K562 (cell line): ENCODE measurements around the gene KCNMB1. TPM values are rescaled to one million over a fixed set of nuclear protein-coding genes. Genes with fewer than 3 reads are reported as not detected.

ENCODE experiments used
- ATAC-seq: fragments of 200-7000 bp; cut with Tn5 transposase; 3 replicates; pipeline ENCODE4 v1.9.1; 2020; ENCODE audit warnings: moderate library complexity
- BruUV-seq: library from RNA; stranded (reverse); fragments of 400-500 nt; replicated peaks from 2 replicates; lab custom pipeline; 2021; lab: Mats Ljungman, UMichigan
- CTCF ChIA-PET: fragments of 300-600 bp; formaldehyde crosslinking; extraction: SDS; loops from one replicate; lab custom pipeline; 2021; ENCODE audit warnings: low intra/inter-chr PET ratio; lab: Yijun Ruan, JAX
- POLR2A ChIA-PET: fragments of 300-600, 350-650 bp; sonication (Branson Sonifier 250); formaldehyde crosslinking; extraction: SDS; loops from one replicate; lab custom pipeline; 2021; ENCODE audit warnings: antibody characterized with exemption, inconsistent platforms; lab: Yijun Ruan, JAX
- DNase-seq, 4 experiments: peaks; one replicate each; pipeline versions ENCODE4 v3.0.0 to v3.0.0-alpha.2; 2011 to 2018; ENCODE audit warnings: low spot score in 3 of 4, mixed read lengths in 3 of 4; ENCODE audit errors: extremely low read depth in 1 of 4
- FAIRE-seq: peaks from 2 replicates; lab custom pipeline; 2011; peaks lifted over from hg19 to GRCh38; lab: Jason Lieb, UNC
- H2AFZ ChIP-seq: 2 replicates; pipeline ENCODE4 v1.6.0; 2011; ENCODE audit warnings: low read depth, low read length, control low read depth, inconsistent platforms
- H3K27ac ChIP-seq: fragments of 200-600 bp; 3 replicates; pipeline ENCODE4 v1.8.0; 2011; ENCODE audit warnings: low read depth, mild to moderate bottlenecking, control low read depth, inconsistent platforms, low read length, moderate library complexity, mixed read lengths; ENCODE audit errors: extremely low read depth
- H3K27me3 ChIP-seq, 2 experiments: fragments of 300-600 bp in 1 of 2; 2 replicates in 1 of 2; 3 replicates in 1 of 2; pipeline versions ENCODE4 v1.6.0 to v1.8.0; 2011; ENCODE audit warnings: inconsistent platforms in 2 of 2, low read length in 2 of 2, mild to moderate bottlenecking in 1 of 2, mixed read lengths in 1 of 2, moderate library complexity in 1 of 2; ENCODE audit not compliant: control insufficient read depth in 2 of 2, insufficient read depth in 2 of 2
- H3K36me3 ChIP-seq: fragments of 300-600 bp; 3 replicates; pipeline ENCODE4 v1.8.0; 2011; ENCODE audit warnings: mild to moderate bottlenecking, low read length, inconsistent platforms; ENCODE audit not compliant: control insufficient read depth, insufficient read depth
- H3K4me1 ChIP-seq, 2 experiments: fragments of 200-600 bp in 1 of 2; replicated peaks in 1 of 2; 2 replicates in 1 of 2; 3 replicates in 1 of 2; pipeline versions ENCODE4 v1.5.1 to v1.8.0; 2011; ENCODE audit warnings: inconsistent platforms in 2 of 2, low read length in 2 of 2, mild to moderate bottlenecking in 1 of 2, mixed read lengths in 1 of 2, moderate library complexity in 1 of 2; ENCODE audit not compliant: control insufficient read depth in 2 of 2, insufficient read depth in 2 of 2
- H3K4me2 ChIP-seq: 2 replicates; pipeline ENCODE4 v1.6.1; 2011; ENCODE audit warnings: low read length, control low read depth, inconsistent platforms, mixed read lengths; ENCODE audit not compliant: insufficient read depth
- H3K4me3 ChIP-seq: fragments of 200-600 bp; sonication (generic), shearing (Covaris generic); 2 replicates; pipeline ENCODE4 v1.5.1; 2016; ENCODE audit warnings: control low read depth, inconsistent platforms
- H3K79me2 ChIP-seq: fragments of 200-600 bp; 3 replicates; pipeline ENCODE4 v1.8.0; 2011; ENCODE audit warnings: low read length, inconsistent platforms; ENCODE audit not compliant: control insufficient read depth, insufficient read depth
- H3K9ac ChIP-seq, 2 experiments: 2 replicates each; pipeline versions ENCODE4 v1.6.0 to v1.6.1; 2011; ENCODE audit warnings: low read depth in 2 of 2, low read length in 2 of 2, control low read depth in 1 of 2, inconsistent platforms in 1 of 2, mild to moderate bottlenecking in 1 of 2, mixed read lengths in 1 of 2; ENCODE audit not compliant: insufficient read depth in 1 of 2
- H3K9me1 ChIP-seq: one replicate; pipeline ENCODE4 v1.6.0; 2011; ENCODE audit warnings: inconsistent platforms, mild to moderate bottlenecking, low read length, moderate library complexity; ENCODE audit not compliant: control insufficient read depth, insufficient read depth
- H3K9me3 ChIP-seq: replicated peaks from 2 replicates; pipeline ENCODE4 v1.5.1; 2011; ENCODE audit warnings: low read depth, low read length, inconsistent platforms; ENCODE audit not compliant: control insufficient read depth, insufficient read depth
- H4K20me1 ChIP-seq: replicated peaks from 2 replicates; pipeline ENCODE4 v1.6.1; 2011; ENCODE audit warnings: low read length, inconsistent platforms, mixed read lengths; ENCODE audit not compliant: control insufficient read depth, insufficient read depth
- REST ChIP-seq, 2 experiments: fragments of 450-650 bp; formaldehyde crosslinking in 1 of 2; IDR thresholded peaks; 2 replicates each; pipeline versions ENCODE4 v1.4.0 to v1.6.1; 2014 to 2020; ENCODE audit warnings: mild to moderate bottlenecking in 2 of 2, borderline replicate concordance in 1 of 2, low read depth in 1 of 2
- TEAD2 ChIP-seq: fragments of 450-650 bp; IDR thresholded peaks from 2 replicates; pipeline ENCODE4 v1.6.1; 2016; ENCODE audit warnings: missing genetic modification characterization, control low read depth, missing compliant biosample characterization
- WGBS: fragments of 100-300 bp; shearing (Covaris generic); methylation state at CpG from one replicate; pipeline ENCODE4 v1.1.6; 2016; ENCODE audit warnings: low coverage, mixed read lengths; ENCODE audit not compliant: insufficient coverage; ENCODE audit errors: missing lambda C conversion rate; 5-methylcytosine and 5-hydroxymethylcytosine counted together
- in situ Hi-C: fragments of 300-500 bp; cut with MboI; formaldehyde crosslinking; loops from 4 replicates; pipeline ENCODE4 v1.15.0; 2018; ENCODE audit warnings: inconsistent platforms, mixed read lengths
- intact Hi-C: fragments of 100-400 bp; cut with micrococcal nuclease; formaldehyde crosslinking; loops from 2 replicates; pipeline ENCODE4 v1.14.2; 2022
- polyA plus RNA-seq, 8 experiments: library from polyadenylated mRNA; depleted of rRNA in 4 of 8; stranded (reverse) in 5 of 8; unstranded in 3 of 8; fragments of >200 nt; fragmentation: Nextera tagmentation in 2 of 8; fragmentation: Illumina TruSeq in 1 of 8; extraction: Ambion mirVana in 2 of 8; extraction: Trizol in 1 of 8; gene quantifications; 2 replicates each; pipeline versions ENCODE4 v1.2.1 to v1.2.3, GENCODE V29; 2011 to 2014; ENCODE audit warnings: inconsistent platforms in 1 of 8, missing spikeins in 1 of 8
- total RNA-seq, 7 experiments: library from RNA; depleted of rRNA in 6 of 7; stranded (reverse); fragments of >200 nt in 6 of 7; fragmentation: Illumina TruSeq in 2 of 7; extraction: Trizol in 2 of 7; gene quantifications; 2 replicates each; pipeline versions ENCODE4 v1.2.1 to v1.2.3, GENCODE V29; 2011 to 2021; ENCODE audit warnings: low replicate concordance in 1 of 7

KCNMB1 gene
- total and polyA plus RNA-seq, 9 of the 15 experiments (the other 6 are each of a cell fraction or from before 2014, with no cell fraction given): not detected

GRCh38 chr5:170327829-170328228, 61.3 kb downstream of the KCNMB1 start:
- no peak overlapping the region for H3K27ac ChIP-seq

More at GRCh38 chr5:170327829-170328228, 61.3 kb downstream of the KCNMB1 start:
- ChIA-PET POLR2A (interaction anchor here (0.6 to 1.4 kb wide), 4 partner anchors 17 to 1628 kb away, joined by 3 read pairs; no protein-coding TSS in a partner anchor), CTCF (no interaction called here)
- in situ Hi-C loops: no loop called here
- DNase-seq (no peak), ATAC-seq (no peak), FAIRE-seq (no peak)
- H3K9ac ChIP-seq: no peak overlapping the region
- H3K36me3 ChIP-seq: no peaks in the 10 kb centered on the region
- intact Hi-C loops: no loop called here
- peak overlapping the region; percentile 1; the same call in 1 of the 2 replicates for H3K4me2 ChIP-seq
- 28% methylated on average over 2 of the region's 2 CpGs for WGBS
- BruUV-seq: no TSS peak
- H3K27me3 ChIP-seq: no peaks in the 10 kb centered on the region
- H3K9me1 ChIP-seq: no peaks in the 10 kb centered on the region
- H2AFZ ChIP-seq: peak overlapping the region; percentile 52; the same call in 1 of the 2 replicates
- H3K79me2 ChIP-seq: peaks cover 5% of the 10 kb centered on the region; the same call in 1 of the 3 replicates
- peaks cover 7 to 36% of the 10 kb centered on the region in 2 experiments; a peak in 4 of 5 replicates for H3K4me1 ChIP-seq
- no peaks in the 10 kb centered on the region for H3K9me3 ChIP-seq
- no peak overlapping the region for H3K4me3 ChIP-seq
- H4K20me1 ChIP-seq: no peaks in the 10 kb centered on the region
- TF ChIP-seq REST (IDR thresholded peaks at IDR 0.05; ENCODE audit: borderline replicate concordance) (peak; percentile 19; the same call in 1 of the 2 replicates), REST (CRISPR knock-in tag; IDR thresholded peaks at IDR 0.05; ENCODE audit: low read depth) (no peak), TEAD2 (no peak)
- TF ChIP-seq, all 486 proteins: peak for 1
